Osteoblast (primary cell): ENCODE data around the gene LDHA. TPM values are rescaled to one million over a fixed set of nuclear protein-coding genes. Genes with fewer than 3 reads are reported as not detected.
A peak's percentile ranks its signal among the peaks of the same experiment; 100 is the strongest.

Source experiments
- DNase-seq: peaks from one replicate; pipeline ENCODE4 v3.0.0; 2011; ENCODE audit warnings: low spot score, mixed read lengths; ENCODE audit not compliant: insufficient read length; ENCODE audit errors: missing footprints
- H2AFZ ChIP-seq: 2 replicates; pipeline ENCODE4 v1.6.0; 2011; ENCODE audit warnings: mild to moderate bottlenecking, low read length
- H3K27ac ChIP-seq: 2 replicates; pipeline ENCODE4 v1.5.1; 2011; ENCODE audit warnings: mild to moderate bottlenecking, low read depth, low read length, moderate library complexity
- H3K27me3 ChIP-seq: 2 replicates; pipeline ENCODE4 v1.6.0; 2012; ENCODE audit warnings: mild to moderate bottlenecking, control low read depth, inconsistent platforms, low read length, moderate library complexity; ENCODE audit not compliant: insufficient read depth
- H3K36me3 ChIP-seq: 2 replicates; pipeline ENCODE4 v1.5.1; 2011; ENCODE audit warnings: mild to moderate bottlenecking, low read length, control low read depth, moderate library complexity; ENCODE audit not compliant: insufficient read depth
- H3K4me1 ChIP-seq: 2 replicates; pipeline ENCODE4 v1.5.1; 2011; ENCODE audit warnings: mild to moderate bottlenecking, low read length, control low read depth, moderate library complexity; ENCODE audit not compliant: insufficient read depth
- H3K4me2 ChIP-seq: 2 replicates; pipeline ENCODE4 v1.6.0; 2011; ENCODE audit warnings: mild to moderate bottlenecking, low read length; ENCODE audit not compliant: insufficient read depth
- H3K4me3 ChIP-seq: fragments of 200-600 bp; sonication (generic); 3 replicates; pipeline ENCODE4 v1.5.1; 2012; ENCODE audit warnings: mild to moderate bottlenecking, low read length, inconsistent platforms; ENCODE audit not compliant: insufficient read depth
- H3K79me2 ChIP-seq: 2 replicates; pipeline ENCODE4 v1.6.0; 2012; ENCODE audit warnings: mild to moderate bottlenecking, low read length, control low read depth, inconsistent platforms; ENCODE audit not compliant: insufficient read depth
- H3K9me3 ChIP-seq: 2 replicates; pipeline ENCODE4 v1.5.1; 2011; ENCODE audit warnings: low read depth, low read length, control low read depth
- H4K20me1 ChIP-seq: 2 replicates; pipeline ENCODE4 v1.6.0; 2012; ENCODE audit warnings: mild to moderate bottlenecking, low read length, control low read depth; ENCODE audit not compliant: insufficient read depth
- CTCF ChIP-seq: IDR thresholded peaks from 2 replicates; pipeline ENCODE4 v1.5.1; 2011; ENCODE audit warnings: mild to moderate bottlenecking, low read depth, low read length, moderate library complexity; ENCODE audit errors: extremely low read depth
- total RNA-seq: library from RNA; depleted of rRNA; stranded (reverse); fragments of >200 nt; gene quantifications from 2 replicates; pipeline ENCODE4 v1.2.3, GENCODE V29; 2012

The LDHA gene
- total RNA-seq, 1 donor = 798 TPM

DNA sequence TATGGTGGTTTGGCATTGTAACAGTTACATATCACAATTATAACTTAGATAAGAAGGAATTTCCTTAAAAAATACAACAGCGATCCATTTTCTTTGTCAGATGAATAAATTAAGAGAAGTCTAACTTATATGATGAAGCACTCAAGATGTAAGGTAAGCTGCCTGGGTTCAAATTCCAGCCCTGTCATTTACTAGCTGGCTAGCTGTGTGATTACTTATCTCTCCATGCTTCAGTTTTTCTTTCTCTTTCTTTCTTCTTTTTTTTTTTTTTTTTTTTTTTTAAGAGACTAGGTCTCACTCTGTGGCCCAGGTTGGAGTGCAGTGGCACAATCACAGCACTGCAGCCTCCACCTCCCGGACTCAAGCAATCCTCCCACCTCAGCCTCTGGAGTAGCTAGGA lies 22.2 kb upstream of the LDHA start:
- Histone ChIP-seq H3K36me3 (peaks cover 2% of the 10 kb centered on the region), H3K4me2 (no peak overlapping the region), H3K27ac (no peak overlapping the region), H3K4me1 (peaks cover 10% of the 10 kb centered on the region), H3K27me3 (no peaks in the 10 kb centered on the region), H4K20me1 (no peaks in the 10 kb centered on the region), H3K79me2 (no peaks in the 10 kb centered on the region), H2AFZ (no peak overlapping the region), H3K9me3 (no peaks in the 10 kb centered on the region), H3K4me3 (no peak overlapping the region)
- no peak for TF ChIP-seq CTCF
- DNase-seq = no peak

DNA sequence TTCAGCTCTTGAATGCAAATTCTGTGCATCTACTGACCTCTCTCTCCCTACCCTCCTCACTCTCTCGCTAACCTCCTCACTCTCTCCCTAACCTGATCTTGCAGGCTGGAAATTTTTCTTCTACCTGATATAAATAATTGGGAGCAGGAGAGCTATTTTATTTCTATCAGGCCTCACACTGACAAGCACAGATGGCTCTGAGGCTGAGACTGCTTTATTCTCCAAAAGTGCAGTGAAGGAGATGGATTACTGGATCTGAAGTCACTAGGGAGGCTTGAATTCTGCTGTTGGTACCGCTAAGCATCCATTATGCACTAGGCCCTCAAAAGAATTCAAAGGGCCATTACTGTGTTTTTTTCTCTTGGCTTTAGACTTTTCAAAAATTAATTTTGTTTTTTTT lies 19.4 kb upstream of the LDHA start:
- H3K4me2 ChIP-seq = no peak overlapping the region
- H4K20me1 ChIP-seq = no peaks in the 10 kb centered on the region
- no peak for TF ChIP-seq CTCF
- no peak overlapping the region for H2AFZ ChIP-seq
- no peaks in the 10 kb centered on the region for H3K9me3 ChIP-seq
- no peaks in the 10 kb centered on the region for H3K4me1 ChIP-seq
- H3K4me3 ChIP-seq = no peak overlapping the region
- H3K36me3 ChIP-seq = no peaks in the 10 kb centered on the region
- H3K79me2 ChIP-seq = no peaks in the 10 kb centered on the region
- no peak for DNase-seq
- no peak overlapping the region for H3K27ac ChIP-seq
- no peaks in the 10 kb centered on the region for H3K27me3 ChIP-seq

GRCh38 chr11:18375941-18376340 lies 18.4 kb upstream of the LDHA start:
- no peaks in the 10 kb centered on the region for H3K36me3 ChIP-seq
- no peaks in the 10 kb centered on the region for H3K9me3 ChIP-seq
- H2AFZ ChIP-seq = no peak overlapping the region
- H4K20me1 ChIP-seq = no peaks in the 10 kb centered on the region
- H3K4me1 ChIP-seq = no peaks in the 10 kb centered on the region
- H3K4me3 ChIP-seq = no peak overlapping the region
- no peak overlapping the region for H3K27ac ChIP-seq
- TF ChIP-seq CTCF = no peak
- H3K27me3 ChIP-seq = no peaks in the 10 kb centered on the region
- H3K79me2 ChIP-seq = no peaks in the 10 kb centered on the region
- no peak for DNase-seq
- H3K4me2 ChIP-seq = no peak overlapping the region

DNA sequence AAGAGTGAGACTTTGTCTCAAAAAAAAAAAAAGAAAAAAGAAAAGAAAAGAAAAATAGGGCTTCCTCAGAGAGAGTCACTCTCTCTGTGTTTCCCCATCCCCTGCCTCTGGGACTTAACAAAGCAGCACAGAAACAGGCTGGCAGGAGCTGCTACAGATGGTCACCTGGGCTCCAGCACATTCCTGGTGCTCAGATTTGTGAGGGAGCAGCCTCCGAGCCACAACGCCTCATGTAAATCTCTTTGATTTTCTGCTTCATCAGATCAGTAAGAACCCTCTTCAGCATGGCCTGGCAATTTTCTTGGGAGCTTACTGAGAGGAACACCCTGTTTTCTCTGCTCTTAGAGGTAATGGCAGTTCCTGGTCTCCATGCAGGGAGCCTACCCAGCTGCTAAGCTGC lies 15.2 kb upstream of the LDHA start:
- H3K4me2 ChIP-seq = no peak overlapping the region
- H3K79me2 ChIP-seq = no peaks in the 10 kb centered on the region

More for the DNA sequence above, 15.2 kb upstream of the LDHA start:
- Histone ChIP-seq H2AFZ (no peak overlapping the region), H3K27me3 (no peaks in the 10 kb centered on the region), H3K36me3 (no peaks in the 10 kb centered on the region), H4K20me1 (no peaks in the 10 kb centered on the region), H3K4me1 (peaks cover 17% of the 10 kb centered on the region), H3K27ac (no peak overlapping the region), H3K9me3 (no peaks in the 10 kb centered on the region), H3K4me3 (no peak overlapping the region)
- peak; percentile 35 for DNase-seq
- no peak for TF ChIP-seq CTCF
